KG1 (cell line): ENCODE data around the gene AKAP13.

ENCODE experiments used
- DNase-seq: peaks from one replicate; lab custom pipeline; 2025; lab: John Stamatoyannopoulos, UW

The AKAP13 gene

GRCh38 chr15:85598219-85598618 is 217.8 kb downstream of the AKAP13 start:
- no peak for DNase-seq

- no peak for DNase-seq
These were observed 218.5 kb downstream of the AKAP13 start for GRCh38 chr15:85598718-85599398.

DNA sequence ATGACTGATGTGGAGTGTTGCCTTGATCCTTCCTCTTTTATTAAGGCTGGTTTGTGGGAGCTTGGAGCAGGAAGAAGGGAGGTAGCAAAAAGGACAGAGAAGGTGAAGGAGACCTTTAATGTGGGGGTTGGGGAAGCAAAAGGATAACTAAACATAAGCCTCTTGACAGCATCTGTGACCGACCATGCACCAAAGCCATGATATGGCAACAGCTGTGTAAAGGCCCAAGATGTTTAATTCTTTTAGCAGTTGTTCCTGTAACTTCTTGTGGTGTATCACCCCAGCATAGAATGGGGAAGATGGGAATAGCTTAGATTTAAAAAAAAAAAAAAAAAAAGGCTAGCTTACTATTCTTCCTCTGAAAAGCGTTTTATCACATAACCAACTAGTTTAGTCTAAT is 219.6 kb downstream of the AKAP13 start:
- DNase-seq, result no peak

- no peak for DNase-seq
These were observed 222.8 kb downstream of the AKAP13 start for GRCh38 chr15:85603160-85603559.

DNA sequence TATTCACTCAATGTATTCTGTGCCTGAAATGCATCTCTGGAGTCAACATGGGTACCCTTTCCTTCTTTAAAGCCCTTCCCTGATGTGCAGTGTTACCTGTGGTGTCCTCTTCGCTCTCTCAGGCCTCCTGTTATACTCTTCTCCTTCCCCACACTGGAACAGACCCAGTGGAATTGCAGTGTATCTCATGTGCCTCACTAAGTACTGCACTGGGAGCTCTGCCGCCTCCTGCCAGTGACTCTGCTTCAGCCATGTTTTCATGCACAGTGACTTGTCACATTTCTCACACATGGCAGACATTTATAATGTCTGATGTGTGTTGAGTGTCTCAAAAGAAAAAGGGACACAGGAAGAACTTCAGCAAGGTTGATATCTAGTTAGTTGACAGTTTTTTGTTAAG is 223.3 kb downstream of the AKAP13 start:
- no peak for DNase-seq

GRCh38 chr15:85604194-85604593 is 223.8 kb downstream of the AKAP13 start:
- DNase-seq, result no peak

- no peak for DNase-seq
These were observed 226.3 kb downstream of the AKAP13 start for GRCh38 chr15:85606738-85607137.

- no peak for DNase-seq
These were observed 226.9 kb downstream of the AKAP13 start for GRCh38 chr15:85607141-85607806.

DNA sequence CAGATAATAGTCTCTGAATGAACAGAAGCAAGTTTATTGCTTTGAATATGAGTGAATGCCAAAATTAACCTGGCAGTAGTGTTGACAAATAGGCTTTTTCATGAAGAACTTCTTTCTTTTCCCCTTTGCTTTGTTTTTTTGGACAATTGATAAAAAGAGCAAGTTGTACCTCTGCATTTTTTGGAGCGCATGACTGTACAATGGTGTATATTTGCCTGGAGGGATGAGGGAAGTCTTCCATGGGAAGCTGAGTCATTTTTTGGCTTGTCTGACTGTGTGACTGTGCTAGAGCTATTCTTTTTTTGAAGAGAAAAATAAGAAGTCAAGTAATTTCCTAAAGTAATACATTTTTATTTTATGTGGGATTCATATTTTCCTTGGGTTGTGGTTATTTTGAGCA is 227.4 kb downstream of the AKAP13 start:
- DNase-seq, result no peak

GRCh38 chr15:85609492-85609891 is 229.1 kb downstream of the AKAP13 start:
- DNase-seq, result no peak

GRCh38 chr15:85611361-85611760 is 231.0 kb downstream of the AKAP13 start:
- DNase-seq, result no peak

DNA sequence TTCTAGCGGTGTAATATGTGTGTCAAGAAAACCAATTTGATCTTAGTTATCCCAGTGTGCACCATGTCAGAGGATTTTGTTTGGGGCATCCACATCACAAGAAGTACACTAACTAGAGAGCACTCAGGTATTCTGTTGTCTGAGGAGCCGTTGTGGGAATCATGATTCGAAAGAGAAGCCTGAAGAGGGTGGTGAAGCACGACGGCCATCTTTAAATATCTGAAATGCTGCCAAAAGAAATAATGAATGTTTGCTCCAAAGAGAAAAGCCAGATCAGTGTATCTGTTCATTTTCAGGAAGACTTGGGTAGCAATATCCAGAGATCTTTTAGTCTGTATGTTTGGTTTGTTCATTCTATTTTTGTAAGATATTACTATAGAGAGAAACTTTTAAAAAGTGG is 233.7 kb downstream of the AKAP13 start:
- DNase-seq, result no peak

- DNase-seq, result no peak
These were observed 235.5 kb downstream of the AKAP13 start for GRCh38 chr15:85615930-85616329.

DNA sequence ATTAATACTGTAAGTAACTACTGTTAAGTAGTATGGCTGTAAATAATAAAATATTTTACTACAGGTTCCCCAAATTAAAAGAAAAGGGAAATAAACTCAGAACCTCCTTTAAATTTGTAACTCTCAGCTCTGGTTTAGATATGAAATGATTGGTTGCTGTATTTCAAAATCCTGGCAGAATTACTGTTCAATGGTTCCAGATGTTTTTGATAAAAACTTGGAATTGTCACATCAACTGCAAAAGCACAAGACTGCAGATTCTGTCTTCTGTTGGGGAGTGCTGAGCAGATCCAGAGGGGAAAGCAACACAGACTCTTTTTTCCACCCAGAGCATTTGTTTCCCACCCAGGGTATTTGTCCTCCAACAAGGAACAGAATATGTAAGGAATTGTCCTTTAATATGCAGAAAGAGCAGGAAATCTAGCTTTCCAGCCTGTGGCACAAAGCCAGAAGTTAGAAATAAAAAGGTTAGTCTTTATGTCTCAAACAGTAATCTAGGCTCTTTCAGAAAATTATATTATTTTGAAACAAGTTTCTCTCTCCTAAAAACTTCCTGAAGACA is 236.2 kb downstream of the AKAP13 start:
- DNase-seq, result no peak

GRCh38 chr15:85618228-85618505 is 237.8 kb downstream of the AKAP13 start:
- DNase-seq, result no peak

- no peak for DNase-seq
These were observed 238.6 kb downstream of the AKAP13 start for GRCh38 chr15:85618956-85619491.

- DNase-seq, result no peak
These were observed 239.7 kb downstream of the AKAP13 start for GRCh38 chr15:85619992-85620689.

DNA sequence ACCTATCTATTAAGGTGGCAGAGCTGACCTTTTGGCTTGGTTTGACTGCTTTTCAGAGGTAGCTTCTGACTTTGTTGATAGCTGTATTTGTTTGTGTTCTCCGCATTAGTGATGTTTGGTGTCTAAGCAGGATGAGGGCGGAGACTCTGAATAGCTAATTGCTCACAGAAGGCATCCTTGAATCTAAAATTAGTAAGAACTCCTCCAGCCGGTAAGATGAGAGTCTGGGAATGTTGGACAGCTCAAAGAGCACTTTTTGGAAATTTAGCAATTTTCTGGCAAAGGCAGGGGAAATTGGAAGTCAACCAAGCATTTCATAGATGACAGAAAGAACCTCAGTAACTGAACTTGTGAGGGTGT is 240.3 kb downstream of the AKAP13 start:
- DNase-seq, result no peak

DNA sequence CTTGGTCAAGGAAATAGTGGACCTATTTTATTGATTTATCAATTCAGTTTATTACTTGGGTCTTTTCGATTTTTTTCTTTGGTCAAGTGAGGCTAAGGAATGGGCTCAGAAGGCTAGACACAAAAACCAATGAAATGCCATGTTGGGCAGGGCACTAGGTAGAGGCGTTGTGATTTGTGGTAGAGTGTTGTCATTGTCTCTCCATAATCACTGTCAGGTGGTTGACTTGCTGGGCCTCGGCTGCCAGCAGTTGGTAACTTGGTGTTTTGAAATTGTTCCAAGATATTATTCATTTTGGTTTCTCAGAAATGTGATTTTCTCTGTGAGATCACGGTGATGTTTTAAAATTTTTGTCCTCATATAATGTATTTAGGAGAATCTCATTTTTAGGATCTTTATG is 240.7 kb downstream of the AKAP13 start:
- no peak for DNase-seq

GRCh38 chr15:85622221-85622831 is 241.9 kb downstream of the AKAP13 start:
- no peak for DNase-seq

DNA sequence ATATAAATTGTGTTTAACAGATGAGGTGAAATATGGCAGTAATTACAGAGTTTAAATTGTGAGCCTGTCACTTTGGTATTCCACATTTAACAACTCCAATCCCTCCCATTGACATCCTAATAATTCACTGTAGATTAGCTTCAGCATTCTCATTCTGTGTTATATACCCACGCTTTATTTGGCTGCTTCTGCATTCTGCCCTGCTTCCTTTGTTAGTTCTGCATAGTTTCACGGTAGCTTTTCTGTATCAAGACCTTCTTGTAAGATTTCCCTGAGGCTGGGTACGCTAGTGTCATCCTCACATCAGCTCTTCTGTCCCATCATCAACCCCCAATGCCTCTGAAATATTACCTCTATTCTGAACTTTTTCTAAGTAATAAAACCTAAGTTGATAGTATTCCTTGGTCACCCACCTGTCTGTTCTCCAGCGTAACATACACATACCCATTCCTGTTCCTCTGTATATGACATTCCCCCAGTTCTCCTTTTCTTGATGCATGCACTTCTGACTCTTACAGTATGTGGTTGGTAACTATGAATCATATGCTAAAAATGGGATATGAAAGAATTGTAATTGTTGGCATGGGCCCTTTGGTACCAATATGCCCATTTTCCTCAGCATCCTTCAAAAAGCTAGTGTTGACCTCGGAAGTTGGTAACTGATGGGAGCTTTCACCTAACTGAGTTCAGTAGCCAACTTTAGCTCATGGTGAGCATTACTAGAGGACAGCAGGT is 243.1 kb downstream of the AKAP13 start:
- DNase-seq, result no peak

GRCh38 chr15:85624291-85624801 is 243.9 kb downstream of the AKAP13 start:
- DNase-seq, result no peak
